Neural progenitor cell (in vitro differentiated cells): ENCODE results near the gene PPM1H.
"Not testable (repeated sequence)": the region's sequence is repeated elsewhere in the genome, so short reads cannot be mapped to it uniquely, and the experiment has no call there.

Source experiments
- EZH2 ChIP-seq: fragments of 200-600 bp; sonication (generic); IDR thresholded peaks from 2 replicates; pipeline ENCODE4 v1.6.1; 2017; ENCODE audit warnings: antibody characterized with exemption, mild to moderate bottlenecking, moderate library complexity
- EZH2phosphoT487 ChIP-seq: fragments of 200-600 bp; sonication (generic); IDR thresholded peaks from 2 replicates; pipeline ENCODE4 v1.6.1; 2017; ENCODE audit warnings: antibody characterized with exemption
- TF ChIP-seq, protein P1 (sequence below): fragments of 200-600 bp; sonication (generic); IDR thresholded peaks from 2 replicates; pipeline ENCODE4 v1.5.1; 2017; ENCODE audit warnings: antibody characterized with exemption, mild to moderate bottlenecking

DNA sequence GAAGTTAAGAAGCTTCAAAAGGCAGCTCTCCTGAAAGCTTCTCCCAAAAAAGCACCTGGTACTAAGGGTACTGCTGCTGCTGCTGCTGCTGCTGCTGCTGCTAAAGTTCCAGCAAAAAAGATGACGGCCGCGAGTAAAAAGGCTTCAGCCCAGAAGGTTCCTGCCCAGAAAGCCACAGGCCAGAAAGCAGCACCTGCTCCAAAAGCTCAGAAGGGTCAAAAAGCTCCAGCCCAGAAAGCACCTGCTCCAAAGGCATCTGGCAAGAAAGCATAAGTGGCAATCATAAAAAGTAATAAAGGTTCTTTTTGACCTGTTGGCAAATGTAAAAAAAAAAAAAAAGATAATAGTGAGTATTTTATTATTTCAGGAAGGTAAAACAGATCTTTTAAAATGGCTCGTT, 30.8 kb upstream of the PPM1H start:
- TF ChIP-seq, protein P1, sequence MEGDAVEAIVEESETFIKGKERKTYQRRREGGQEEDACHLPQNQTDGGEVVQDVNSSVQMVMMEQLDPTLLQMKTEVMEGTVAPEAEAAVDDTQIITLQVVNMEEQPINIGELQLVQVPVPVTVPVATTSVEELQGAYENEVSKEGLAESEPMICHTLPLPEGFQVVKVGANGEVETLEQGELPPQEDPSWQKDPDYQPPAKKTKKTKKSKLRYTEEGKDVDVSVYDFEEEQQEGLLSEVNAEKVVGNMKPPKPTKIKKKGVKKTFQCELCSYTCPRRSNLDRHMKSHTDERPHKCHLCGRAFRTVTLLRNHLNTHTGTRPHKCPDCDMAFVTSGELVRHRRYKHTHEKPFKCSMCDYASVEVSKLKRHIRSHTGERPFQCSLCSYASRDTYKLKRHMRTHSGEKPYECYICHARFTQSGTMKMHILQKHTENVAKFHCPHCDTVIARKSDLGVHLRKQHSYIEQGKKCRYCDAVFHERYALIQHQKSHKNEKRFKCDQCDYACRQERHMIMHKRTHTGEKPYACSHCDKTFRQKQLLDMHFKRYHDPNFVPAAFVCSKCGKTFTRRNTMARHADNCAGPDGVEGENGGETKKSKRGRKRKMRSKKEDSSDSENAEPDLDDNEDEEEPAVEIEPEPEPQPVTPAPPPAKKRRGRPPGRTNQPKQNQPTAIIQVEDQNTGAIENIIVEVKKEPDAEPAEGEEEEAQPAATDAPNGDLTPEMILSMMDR: not testable (repeated sequence)
- TF ChIP-seq EZH2phosphoT487, EZH2: not testable (repeated sequence)
